8988T (cell line): ENCODE measurements around the gene FBXO8.

Experiments used
- DNase-seq: peaks from one replicate; pipeline ENCODE4 v3.0.0; 2011

Gene FBXO8

DNA sequence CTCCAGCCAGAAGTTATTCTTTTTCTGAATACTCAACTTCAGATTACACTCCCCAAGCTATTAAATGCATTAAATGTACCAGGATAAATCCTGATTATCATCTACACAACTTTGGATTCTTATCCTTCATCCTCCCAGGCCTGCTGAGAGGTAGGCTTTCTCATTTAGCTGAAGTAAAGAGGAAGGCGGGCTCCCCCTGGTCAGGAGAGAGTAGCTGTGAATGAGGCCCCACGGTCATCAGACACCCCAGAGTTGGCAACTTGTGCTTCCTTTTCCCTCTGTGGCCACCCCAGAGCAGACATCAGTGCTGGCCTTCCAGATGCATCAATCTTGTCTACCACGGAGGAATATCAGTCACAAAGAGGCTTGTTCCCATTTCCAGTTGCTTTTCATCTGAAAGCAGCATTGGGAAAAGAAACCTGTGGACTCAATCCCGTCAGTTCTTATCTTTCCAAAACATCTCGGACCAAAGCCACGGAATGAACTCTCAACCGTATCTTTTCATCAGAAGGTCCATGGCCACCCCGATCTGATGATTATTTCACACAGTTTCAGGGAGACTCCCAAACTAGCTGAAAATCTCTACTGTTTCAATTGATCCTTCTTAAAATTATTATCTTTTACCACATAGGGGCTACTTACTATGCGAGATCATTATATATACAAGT, 79.2 kb downstream of the FBXO8 start:
- DNase-seq = no peak

GRCh38 chr4:174201871-174202270, 81.6 kb downstream of the FBXO8 start:
- DNase-seq = no peak

GRCh38 chr4:174199735-174200134, 83.7 kb downstream of the FBXO8 start:
- no peak for DNase-seq

DNA sequence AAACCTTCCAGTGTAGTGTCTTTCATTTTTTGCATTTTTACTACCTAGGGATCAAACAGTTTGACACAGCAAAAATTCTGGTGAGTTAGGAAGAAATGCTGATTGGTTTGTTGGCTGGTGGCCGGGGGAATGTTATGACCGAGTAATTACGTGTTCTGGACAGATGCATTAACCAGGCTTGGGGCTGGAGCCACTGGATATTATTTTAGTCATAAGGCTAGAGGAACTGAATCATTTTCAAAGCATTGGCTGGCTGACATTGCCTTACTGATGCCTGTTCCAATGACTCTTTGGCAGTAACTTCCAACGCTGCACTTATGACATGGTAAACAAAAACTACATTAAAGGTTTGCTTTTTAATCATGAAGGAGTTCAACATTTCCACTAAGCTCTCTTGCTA, 84.6 kb downstream of the FBXO8 start:
- DNase-seq = no peak

GRCh38 chr4:174198396-174198795, 85.1 kb downstream of the FBXO8 start:
- no peak for DNase-seq

DNA sequence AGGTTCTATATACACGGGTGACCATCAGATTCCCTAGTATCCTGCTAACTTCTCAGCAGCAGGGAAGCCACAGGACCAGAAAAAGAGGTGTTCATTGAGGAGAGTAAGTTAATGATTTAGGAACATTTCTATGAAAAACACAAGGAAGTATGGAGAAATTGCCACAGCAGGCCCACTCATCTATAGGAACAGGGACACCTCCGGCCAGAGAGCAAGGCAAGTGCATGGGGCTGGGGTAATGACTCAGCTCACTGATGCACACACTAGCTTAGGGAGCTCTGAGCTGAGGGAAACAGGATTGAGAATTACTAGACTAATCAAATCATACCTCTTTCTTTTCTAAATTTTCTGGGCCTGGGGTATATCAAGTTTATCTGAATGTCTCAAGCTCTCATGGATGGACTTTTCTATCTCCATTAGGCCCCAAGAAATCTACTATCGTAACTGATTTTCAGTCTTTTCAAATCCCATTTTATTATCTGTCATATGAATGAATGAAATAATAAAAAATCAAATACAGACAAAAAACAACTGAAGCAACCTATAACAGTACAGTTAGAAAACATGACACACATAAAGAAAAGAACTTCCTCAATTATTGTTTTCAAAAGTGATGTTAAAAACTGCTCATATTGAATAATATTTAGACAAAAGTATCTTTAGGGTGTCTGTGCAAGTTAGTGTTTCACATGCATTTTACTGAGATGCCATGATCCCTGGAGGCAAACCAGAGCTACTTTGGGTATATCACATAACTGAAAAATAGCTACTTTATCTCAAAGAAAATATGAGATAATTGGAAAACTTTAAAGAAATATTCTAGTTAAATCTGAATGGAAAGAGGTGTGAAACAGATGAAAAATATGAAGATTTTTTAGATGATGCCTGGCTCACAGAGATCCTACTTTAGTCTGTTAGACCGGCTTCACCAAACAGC, 89.8 kb downstream of the FBXO8 start:
- no peak for DNase-seq

GRCh38 chr4:174192943-174193342, 90.5 kb downstream of the FBXO8 start:
- DNase-seq = no peak

GRCh38 chr4:174190832-174191500, 92.5 kb downstream of the FBXO8 start:
- no peak for DNase-seq

GRCh38 chr4:174189392-174190015, 94.0 kb downstream of the FBXO8 start:
- DNase-seq = no peak
